NT2/D1 (cell line): ENCODE data around the gene STAT5B.

Experiments
- YY1 ChIP-seq: IDR thresholded peaks from 2 replicates; pipeline ENCODE4 v1.6.1; 2011; ENCODE audit not compliant: insufficient read length, insufficient read depth
- ZNF274 ChIP-seq: IDR thresholded peaks from 2 replicates; pipeline ENCODE4 v1.6.1; 2011; ENCODE audit warnings: mild to moderate bottlenecking, low read depth, low read length

GRCh38 chr17:42308446-42308845, 32.3 kb upstream of the STAT5B start:
- TF ChIP-seq YY1 (no peak), ZNF274 (no peak)
